ENCODE data around the gene INO80C. TPM values are rescaled to one million over a fixed set of nuclear protein-coding genes. Genes with fewer than 3 reads are reported as not detected.
"Not testable (repeated sequence)": the region's sequence is repeated elsewhere in the genome, so short reads cannot be mapped to it uniquely, and the experiment has no call there.

The INO80C gene
- total RNA-seq, 1 experiment from 2014 or later = 51.1 TPM

GRCh38 chr18:35454803-35455202 is 43.0 kb downstream of the INO80C start:
- Histone ChIP-seq H4K20me1 (ENCODE audit: control insufficient read depth, insufficient read depth, insufficient read length) (no peaks in the 10 kb centered on the region), H2AFZ (ENCODE audit: low read length) (no peak overlapping the region), H3K9ac (ENCODE audit: extremely low read depth, insufficient read length, low read length) (no peak overlapping the region), H3K23ac (ENCODE audit: insufficient read length, low read depth, low read length) (no peak overlapping the region), H2BK120ac (ENCODE audit: low read depth, low read length, poor library complexity, severe bottlenecking) (no peak overlapping the region), H3K4me2 (ENCODE audit: insufficient read depth, insufficient read length, low read length) (no peak overlapping the region), H3K14ac (ENCODE audit: insufficient read depth, low read length) (no peak overlapping the region), H2BK15ac (ENCODE audit: low read depth, low read length) (no peak overlapping the region), H3K27ac (ENCODE audit: insufficient read length, low read depth, low read length) (no peak overlapping the region), H4K91ac (ENCODE audit: insufficient read length, low read depth, low read length) (no peak overlapping the region), H4K5ac (ENCODE audit: insufficient read length, low read depth, low read length) (no peak overlapping the region), H3K18ac (ENCODE audit: insufficient read length, low read depth, low read length) (no peak overlapping the region), H3K4ac (ENCODE audit: low read depth, low read length) (no peak overlapping the region), H3K9me3 (ENCODE audit: control insufficient read depth, low read depth, low read length) (no peaks in the 10 kb centered on the region), H3T11ph (ENCODE audit: low read length) (no peak overlapping the region), H3K79me2 (ENCODE audit: insufficient read depth, low read length) (no peaks in the 10 kb centered on the region), H4K8ac (replicated peaks; ENCODE audit: insufficient read length, low read depth, low read length) (no peak overlapping the region), H3K27me3 (ENCODE audit: insufficient read depth, low read length) (no peaks in the 10 kb centered on the region), H2BK12ac (ENCODE audit: insufficient read length, low read depth, low read length) (no peak overlapping the region), H3K23me2 (ENCODE audit: insufficient read length, low read depth, low read length, poor library complexity, severe bottlenecking) (no peaks in the 10 kb centered on the region), H3K79me1 (ENCODE audit: insufficient read depth, low read depth, low read length, poor library complexity, severe bottlenecking) (no peaks in the 10 kb centered on the region), H3K4me1 (ENCODE audit: insufficient read depth, low read length) (peaks cover 7% of the 10 kb centered on the region; the same call in 1 of the 2 replicates), H2AK5ac (ENCODE audit: insufficient read length, low read length) (no peak overlapping the region), H2BK20ac (ENCODE audit: low read depth, low read length, poor library complexity, severe bottlenecking) (no peak overlapping the region), H3K56ac (ENCODE audit: insufficient read length, low read depth, low read length) (no peak overlapping the region), H2BK5ac (ENCODE audit: insufficient read length, low read length) (no peak overlapping the region)
- Mint-ChIP-seq H3K4me1 (peaks cover 13 to 14% of the 10 kb centered on the region in 2 experiments), H3K27ac (no peak overlapping the region), H3K27me3 (ENCODE audit: low read depth) (no peaks in the 10 kb centered on the region), H3K9me3 (no peaks in the 10 kb centered on the region), H3K36me3 (ENCODE audit: insufficient read depth in 1 of 3, low read depth in 3 of 3) (no peaks in the 10 kb centered on the region), H3K4me3 (no peak overlapping the region)
- DNase-seq = no peak
- no peak for TF ChIP-seq CTCF (conservative IDR thresholded peaks at IDR 0.05)

GRCh38 chr18:35453065-35453464 is 44.7 kb downstream of the INO80C start:
- H3K9me3 Mint-ChIP-seq; H3K9me3 ChIP-seq (ENCODE audit: control insufficient read depth, low read depth, low read length); H4K8ac ChIP-seq (replicated peaks; ENCODE audit: insufficient read length, low read depth, low read length); H3K4me3 Mint-ChIP-seq; H3K23ac ChIP-seq (ENCODE audit: insufficient read length, low read depth, low read length); H3K14ac ChIP-seq (ENCODE audit: insufficient read depth, low read length); H3K4me2 ChIP-seq (ENCODE audit: insufficient read depth, insufficient read length, low read length); H4K91ac ChIP-seq (ENCODE audit: insufficient read length, low read depth, low read length); H3K23me2 ChIP-seq (ENCODE audit: insufficient read length, low read depth, low read length, poor library complexity, severe bottlenecking); H3K79me1 ChIP-seq (ENCODE audit: insufficient read depth, low read depth, low read length, poor library complexity, severe bottlenecking); H3K4me1 ChIP-seq (ENCODE audit: insufficient read depth, low read length); H3K4me1 Mint-ChIP-seq; H2BK20ac ChIP-seq (ENCODE audit: low read depth, low read length, poor library complexity, severe bottlenecking); H3K4ac ChIP-seq (ENCODE audit: low read depth, low read length); H3K27me3 ChIP-seq (ENCODE audit: insufficient read depth, low read length); H3K27ac ChIP-seq (ENCODE audit: insufficient read length, low read depth, low read length); H3K9ac ChIP-seq (ENCODE audit: extremely low read depth, insufficient read length, low read length); H3T11ph ChIP-seq (ENCODE audit: low read length); H2BK120ac ChIP-seq (ENCODE audit: low read depth, low read length, poor library complexity, severe bottlenecking); H3K79me2 ChIP-seq (ENCODE audit: insufficient read depth, low read length); H2BK5ac ChIP-seq (ENCODE audit: insufficient read length, low read length); H3K36me3 Mint-ChIP-seq (ENCODE audit: insufficient read depth in 1 of 3, low read depth in 3 of 3); H3K27ac Mint-ChIP-seq; H3K56ac ChIP-seq (ENCODE audit: insufficient read length, low read depth, low read length); H2BK15ac ChIP-seq (ENCODE audit: low read depth, low read length); H3K27me3 Mint-ChIP-seq (ENCODE audit: low read depth); DNase-seq; H2AK5ac ChIP-seq (ENCODE audit: insufficient read length, low read length); H2AFZ ChIP-seq (ENCODE audit: low read length); H2BK12ac ChIP-seq (ENCODE audit: insufficient read length, low read depth, low read length); H3K18ac ChIP-seq (ENCODE audit: insufficient read length, low read depth, low read length); H4K20me1 ChIP-seq (ENCODE audit: control insufficient read depth, insufficient read depth, insufficient read length); H4K5ac ChIP-seq (ENCODE audit: insufficient read length, low read depth, low read length): not testable (repeated sequence)
- WGBS (ENCODE audit: extremely low coverage, insufficient read length, low lambda C conversion rate) = no CpG with 5 or more reads among the region's 4 CpGs
